HG03442 (cell line): ENCODE measurements around the gene SRM.
"Not testable (repeated sequence)": the region's sequence is repeated elsewhere in the genome, so short reads cannot be mapped to it uniquely, and the experiment has no call there.

ENCODE experiments used
- ATAC-seq: cut with Tn5 transposase; IDR thresholded peaks from one replicate; pipeline ENCODE4 v1.9.1; 2021; ENCODE audit warnings: mild to moderate bottlenecking, moderate library complexity; ENCODE audit not compliant: unreplicated experiment

SRM gene

GRCh38 chr1:11045428-11046269 lies 14.2 kb downstream of the SRM start:
- no peak for ATAC-seq

- no peak for ATAC-seq
Measured at GRCh38 chr1:11044849-11045427, 14.9 kb downstream of the SRM start.

- no peak for ATAC-seq
Measured at GRCh38 chr1:11044086-11044848, 15.6 kb downstream of the SRM start.

- no peak for ATAC-seq
Measured at GRCh38 chr1:11042995-11043874, 16.6 kb downstream of the SRM start.

GRCh38 chr1:11042065-11042464 lies 17.8 kb downstream of the SRM start:
- no peak for ATAC-seq

GRCh38 chr1:11041048-11041447 lies 18.8 kb downstream of the SRM start:
- no peak for ATAC-seq

GRCh38 chr1:11040105-11040429 lies 19.8 kb downstream of the SRM start:
- not testable (repeated sequence) for ATAC-seq

GRCh38 chr1:11039351-11040104 lies 20.3 kb downstream of the SRM start:
- no peak for ATAC-seq

- no peak for ATAC-seq
Measured at GRCh38 chr1:11037740-11038182, 22.1 kb downstream of the SRM start.

GRCh38 chr1:11037019-11037739 lies 22.6 kb downstream of the SRM start:
- not testable (repeated sequence) for ATAC-seq

GRCh38 chr1:11031624-11032262 lies 28.1 kb downstream of the SRM start:
- ATAC-seq: no peak

GRCh38 chr1:11030865-11031264 lies 29.0 kb downstream of the SRM start:
- ATAC-seq: no peak

- ATAC-seq: no peak
Measured at GRCh38 chr1:11028018-11028417, 31.8 kb downstream of the SRM start.

GRCh38 chr1:11027316-11027715 lies 32.5 kb downstream of the SRM start:
- no peak for ATAC-seq

- no peak for ATAC-seq
Measured at GRCh38 chr1:11026903-11027302, 32.9 kb downstream of the SRM start.

- no peak for ATAC-seq
Measured at GRCh38 chr1:11026052-11026451, 33.8 kb downstream of the SRM start.

- ATAC-seq: no peak
Measured at GRCh38 chr1:11025618-11026017, 34.2 kb downstream of the SRM start.

GRCh38 chr1:11024874-11025203 lies 35.0 kb downstream of the SRM start:
- no peak for ATAC-seq
